NCI-H748 (cell line): ENCODE results near the gene SNAPC4.

Source experiments
- DNase-seq: peaks from one replicate; lab custom pipeline; 2025; ENCODE audit not compliant: unreplicated experiment; lab: John Stamatoyannopoulos, UW

SNAPC4 gene

GRCh38 chr9:136400038-136400834 lies at the start of gene SNAPC4:
TSS of gene SNAPC4 (minus strand) at chr9:136400170. CDS start at chr9:136398428, 1,742 bp downstream.
- DNase-seq, result peak; percentile 94

- DNase-seq, result no peak
Observed at GRCh38 chr9:136448655-136449054, 48.7 kb upstream of the SNAPC4 start.

GRCh38 chr9:136447173-136447778 lies 47.3 kb upstream of the SNAPC4 start:
- DNase-seq, result no peak

- no peak for DNase-seq
Observed at GRCh38 chr9:136445799-136446198, 45.8 kb upstream of the SNAPC4 start.

- DNase-seq, result no peak
Observed at GRCh38 chr9:136444102-136444501, 44.1 kb upstream of the SNAPC4 start.

- DNase-seq, result no peak
Observed at GRCh38 chr9:136443687-136444086, 43.7 kb upstream of the SNAPC4 start.

- no peak for DNase-seq
Observed at GRCh38 chr9:136443087-136443486, 43.1 kb upstream of the SNAPC4 start.

- DNase-seq, result no peak
Observed at GRCh38 chr9:136442265-136442664, 42.3 kb upstream of the SNAPC4 start.

- no peak for DNase-seq
Observed at GRCh38 chr9:136441681-136442245, 41.8 kb upstream of the SNAPC4 start.

GRCh38 chr9:136441191-136441680 lies 41.3 kb upstream of the SNAPC4 start:
- DNase-seq, result no peak

- peak; percentile 79 for DNase-seq
Observed at GRCh38 chr9:136439481-136440408, 39.8 kb upstream of the SNAPC4 start, which contains the start of gene INPP5E. TSS of gene INPP5E (minus strand) at chr9:136439845. CDS start at chr9:136439419, 426 bp downstream.

GRCh38 chr9:136438548-136439480 lies 38.8 kb upstream of the SNAPC4 start:
- DNase-seq, result peak; percentile 55

GRCh38 chr9:136437839-136438547 lies 38.0 kb upstream of the SNAPC4 start:
- DNase-seq, result no peak

- DNase-seq, result no peak
Observed at GRCh38 chr9:136437430-136437829, 37.5 kb upstream of the SNAPC4 start.

- DNase-seq, result no peak
Observed at GRCh38 chr9:136436055-136436634, 36.2 kb upstream of the SNAPC4 start.

- no peak for DNase-seq
Observed at GRCh38 chr9:136434580-136435169, 34.7 kb upstream of the SNAPC4 start.

- DNase-seq, result no peak
Observed at GRCh38 chr9:136433849-136434579, 34.0 kb upstream of the SNAPC4 start.
